Breast epithelium (tissue), 3 donors: ENCODE data around the gene TUBGCP2.

Experiments
- CTCF ChIP-seq, 3 donors: fragments of 450-650 bp; IDR thresholded peaks; one replicate each; pipeline ENCODE4 v1.5.1; 2016 to 2017; ENCODE audit warnings: antibody characterized with exemption in 3 of 3, mild to moderate bottlenecking in 3 of 3, moderate library complexity in 3 of 3
- POLR2A ChIP-seq: fragments of 450-650 bp; IDR thresholded peaks from one replicate; pipeline ENCODE4 v1.6.1; 2016; ENCODE audit warnings: antibody characterized with exemption, mild to moderate bottlenecking, moderate library complexity

DNA sequence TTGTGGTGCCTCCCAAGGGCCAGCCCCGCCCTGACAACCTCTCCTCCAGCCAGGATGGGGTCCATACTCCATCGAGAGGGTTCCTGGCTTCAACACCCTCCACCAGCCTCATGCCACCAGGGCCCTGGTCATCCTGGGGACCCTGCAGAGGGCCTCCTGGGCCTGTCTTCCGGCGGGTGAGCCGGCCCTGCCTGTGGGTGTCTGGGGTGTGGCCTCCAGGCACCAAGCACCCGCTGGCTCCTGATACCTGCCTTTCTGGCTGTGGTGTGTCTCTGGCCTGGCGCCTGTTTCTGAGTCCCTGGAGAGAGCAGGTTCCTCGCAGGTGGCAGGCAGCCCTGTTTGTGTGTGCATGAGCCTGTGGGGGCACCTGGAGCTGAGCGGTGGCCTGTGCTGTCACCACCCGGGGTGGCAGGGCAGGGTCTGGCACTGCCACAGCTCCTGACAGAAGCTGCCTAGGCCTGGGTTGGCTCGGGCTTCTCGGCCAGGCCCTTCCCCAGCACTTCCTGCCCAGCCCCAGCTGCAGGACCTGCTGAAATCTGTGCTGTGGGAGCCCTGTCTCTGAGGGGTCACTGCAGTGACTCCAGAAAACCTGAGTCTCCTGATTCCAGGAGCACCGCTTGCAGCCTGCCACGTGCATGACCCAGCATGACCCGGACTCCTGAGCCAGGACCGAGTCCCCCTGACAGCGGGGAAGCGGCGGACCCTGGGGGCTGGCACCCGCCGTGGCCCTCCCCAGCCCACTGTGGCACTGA, 50.4 kb downstream of the TUBGCP2 start:
- TF ChIP-seq CTCF (IDR thresholded peaks at IDR 0.05): no peak
- no peak for TF ChIP-seq POLR2A
